HepG2 (cell line): ENCODE data around the gene SRSF2. TPM values are rescaled to one million over a fixed set of nuclear protein-coding genes. Genes with fewer than 3 reads are reported as not detected.
A peak's percentile ranks its signal among the peaks of the same experiment; 100 is the strongest.

Experiments used
- ARNTL ChIP-seq: sonication (generic); formaldehyde crosslinking; IDR thresholded peaks from 2 replicates; pipeline ENCODE4 v1.4.0; 2020; ENCODE audit warnings: mild to moderate bottlenecking, missing genetic modification reagents
- ATRX ChIP-seq: sonication (generic); formaldehyde crosslinking; IDR thresholded peaks from 2 replicates; pipeline ENCODE4 v1.4.0; 2020; ENCODE audit warnings: missing genetic modification reagents, borderline replicate concordance
- CEBPZ ChIP-seq: IDR thresholded peaks from 2 replicates; pipeline ENCODE4 v1.6.1; 2012; ENCODE audit warnings: low read length, improper control_type of control experiment
- EED ChIP-seq: sonication (generic); formaldehyde crosslinking; IDR thresholded peaks from 2 replicates; pipeline ENCODE4 v1.5.0; 2020; ENCODE audit warnings: mild to moderate bottlenecking, missing genetic modification reagents
- ELF1 ChIP-seq: sonication (generic); formaldehyde crosslinking; IDR thresholded peaks from 2 replicates; pipeline ENCODE4 v1.4.0; 2020; ENCODE audit warnings: missing genetic modification reagents
- FOXK2 ChIP-seq: fragments of 450-650 bp; IDR thresholded peaks from 2 replicates; pipeline ENCODE4 v1.6.1; 2016
- GATA4 ChIP-seq: sonication (generic); IDR thresholded peaks from 2 replicates; pipeline ENCODE4 v1.6.1; 2016; ENCODE audit warnings: antibody characterized with exemption, low read depth, borderline replicate concordance
- MIER2 ChIP-seq: IDR thresholded peaks from 2 replicates; pipeline ENCODE4 v1.6.1; 2016; ENCODE audit warnings: missing biosample characterization, missing genetic modification reagents
- NFIC ChIP-seq: IDR thresholded peaks from 2 replicates; pipeline ENCODE4 v1.6.1; 2012; ENCODE audit warnings: mild to moderate bottlenecking, low read length, inconsistent platforms
- PLSCR1 ChIP-seq: sonication (generic); formaldehyde crosslinking; IDR thresholded peaks from 2 replicates; pipeline ENCODE4 v1.5.0; 2020; ENCODE audit warnings: missing genetic modification reagents, mild to moderate bottlenecking, borderline replicate concordance
- RAD51 ChIP-seq: fragments of 450-650 bp; IDR thresholded peaks from 2 replicates; pipeline ENCODE4 v1.6.1; 2016; ENCODE audit warnings: borderline replicate concordance
- RBM22 ChIP-seq: fragments of 200-400 bp; formaldehyde crosslinking; optimal IDR thresholded peaks from 2 replicates; pipeline ENCODE3; 2017; ENCODE audit warnings: mild to moderate bottlenecking, low read length, moderate library complexity
- RFX5 ChIP-seq: IDR thresholded peaks from 2 replicates; pipeline ENCODE4 v1.6.1; 2011; ENCODE audit warnings: low read depth, low read length, improper control_type of control experiment
- SAFB2 ChIP-seq: sonication (generic); formaldehyde crosslinking; IDR thresholded peaks from 2 replicates; pipeline ENCODE4 v1.5.1; 2020; ENCODE audit warnings: missing genetic modification reagents, low read depth, mild to moderate bottlenecking, borderline replicate concordance
- SIX1 ChIP-seq: sonication (generic); formaldehyde crosslinking; IDR thresholded peaks from 2 replicates; pipeline ENCODE4 v1.4.0; 2020; ENCODE audit warnings: missing genetic modification reagents, borderline replicate concordance
- SPEN ChIP-seq: sonication (generic); formaldehyde crosslinking; IDR thresholded peaks from 2 replicates; pipeline ENCODE4 v1.5.1; 2020; ENCODE audit warnings: low read depth, mild to moderate bottlenecking, missing genetic modification reagents
- STAG1 ChIP-seq: sonication (generic); formaldehyde crosslinking; IDR thresholded peaks from 2 replicates; pipeline ENCODE4 v1.4.0; 2020; ENCODE audit warnings: missing genetic modification reagents
- TBX2 ChIP-seq: sonication (generic); formaldehyde crosslinking; IDR thresholded peaks from 2 replicates; pipeline ENCODE4 v1.5.0; 2020; ENCODE audit warnings: missing genetic modification reagents, mild to moderate bottlenecking, borderline replicate concordance
- THAP11 ChIP-seq: IDR thresholded peaks from 2 replicates; pipeline ENCODE4 v1.6.1; 2016; ENCODE audit warnings: missing biosample characterization, missing genetic modification reagents
- TOE1 ChIP-seq: sonication (generic); formaldehyde crosslinking; IDR thresholded peaks from 2 replicates; pipeline ENCODE4 v1.4.0; 2020; ENCODE audit warnings: mild to moderate bottlenecking, missing genetic modification reagents
- ZBTB7B ChIP-seq: sonication (generic); formaldehyde crosslinking; IDR thresholded peaks from 2 replicates; pipeline ENCODE4 v1.4.0; 2020; ENCODE audit warnings: missing genetic modification reagents
- ZFP90 ChIP-seq: sonication (generic); formaldehyde crosslinking; IDR thresholded peaks from 2 replicates; pipeline ENCODE4 v1.8.0; 2022; ENCODE audit warnings: missing genetic modification reagents, mild to moderate bottlenecking, inconsistent platforms, borderline replicate concordance
- ZNF180 ChIP-seq: sonication (generic); formaldehyde crosslinking; IDR thresholded peaks from 2 replicates; pipeline ENCODE4 v1.4.0; 2020; ENCODE audit warnings: low read depth, missing genetic modification reagents, borderline replicate concordance
- ZNF33B ChIP-seq: sonication (generic); formaldehyde crosslinking; IDR thresholded peaks from 2 replicates; pipeline ENCODE4 v1.5.1; 2020; ENCODE audit warnings: mild to moderate bottlenecking, missing genetic modification reagents
- ZNF367 ChIP-seq: sonication (generic); formaldehyde crosslinking; IDR thresholded peaks from 2 replicates; pipeline ENCODE4 v1.4.0; 2020; ENCODE audit warnings: missing genetic modification reagents, borderline replicate concordance
- ZNF543 ChIP-seq: sonication (generic); formaldehyde crosslinking; IDR thresholded peaks from 2 replicates; pipeline ENCODE4 v1.4.0; 2020; ENCODE audit warnings: mild to moderate bottlenecking, missing genetic modification reagents
- ZNF652 ChIP-seq: IDR thresholded peaks from 2 replicates; pipeline ENCODE4 v1.6.1; 2016; ENCODE audit warnings: low read depth, borderline replicate concordance
- ZNF83 ChIP-seq: sonication (generic); formaldehyde crosslinking; IDR thresholded peaks from 2 replicates; pipeline ENCODE4 v1.4.0; 2020; ENCODE audit warnings: missing genetic modification reagents, mild to moderate bottlenecking, borderline replicate concordance
- polyA plus RNA-seq, 8 experiments: library from polyadenylated mRNA; depleted of rRNA in 3 of 8; stranded (reverse) in 7 of 8; unstranded in 1 of 8; fragments of >200 nt; fragmentation: Illumina TruSeq in 4 of 8; extraction: Trizol in 4 of 8; gene quantifications; 2 replicates each; pipeline versions ENCODE4 v1.2.1 to v1.2.3, GENCODE V29; 2011 to 2016; ENCODE audit warnings: low read depth in 4 of 8, missing spikeins in 1 of 8, mixed read lengths in 1 of 8; ENCODE audit not compliant: insufficient read depth in 1 of 8
- total RNA-seq, 5 experiments: library from RNA; depleted of rRNA; stranded (reverse); fragments of >200 nt; fragmentation: Illumina TruSeq; extraction: Trizol; gene quantifications; 2 replicates each; pipeline ENCODE4 v1.2.3, GENCODE V29; 2016; ENCODE audit warnings: low read depth in 1 of 5
- TF ChIP-seq, protein P1 (sequence below): sonication (generic); formaldehyde crosslinking; IDR thresholded peaks from 2 replicates; pipeline ENCODE4 v1.5.1; 2020; ENCODE audit warnings: missing genetic modification reagents, mild to moderate bottlenecking, borderline replicate concordance

The SRSF2 gene
- total and polyA plus RNA-seq, 2 of the 13 experiments (the other 11 are each of a cell fraction or from before 2014, with no cell fraction given), result 306 to 319 TPM

- TF ChIP-seq, protein P1, sequence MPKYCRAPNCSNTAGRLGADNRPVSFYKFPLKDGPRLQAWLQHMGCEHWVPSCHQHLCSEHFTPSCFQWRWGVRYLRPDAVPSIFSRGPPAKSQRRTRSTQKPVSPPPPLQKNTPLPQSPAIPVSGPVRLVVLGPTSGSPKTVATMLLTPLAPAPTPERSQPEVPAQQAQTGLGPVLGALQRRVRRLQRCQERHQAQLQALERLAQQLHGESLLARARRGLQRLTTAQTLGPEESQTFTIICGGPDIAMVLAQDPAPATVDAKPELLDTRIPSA, result no peak
- TF ChIP-seq SAFB2 (no peak), ZNF83 (no peak), ATRX (CRISPR knock-in tag) (no peak), ZNF543 (CRISPR knock-in tag) (no peak), RAD51 (no peak), MIER2 (no peak), ZNF652 (CRISPR knock-in tag) (no peak), EED (CRISPR knock-in tag) (no peak), GATA4 (no peak), RFX5 (no peak), CEBPZ (no peak), NFIC (no peak), FOXK2 (no peak), THAP11 (CRISPR knock-in tag) (0 out of 2 replicates have a peak, but pooled peaks have one; percentile 13), ZBTB7B (peak; percentile 67; the same call in 1 of the 2 replicates), STAG1 (CRISPR knock-in tag) (no peak), TOE1 (CRISPR knock-in tag) (no peak), SPEN (CRISPR knock-in tag) (peak; percentile 60; the same call in 1 of the 2 replicates), ZNF33B (no peak), ZNF180 (CRISPR knock-in tag) (no peak), ELF1 (no peak), SIX1 (CRISPR knock-in tag) (no peak), PLSCR1 (no peak), RBM22 (no peak), ZNF367 (CRISPR knock-in tag) (no peak), ARNTL (CRISPR knock-in tag) (no peak), TBX2 (peak; percentile 65; the same call in 1 of the 2 replicates), ZFP90 (peak; percentile 71; the same call in 1 of the 2 replicates)
Observed at GRCh38 chr17:76710863-76711611, 26.1 kb downstream of the SRSF2 start, which contains the start of gene MXRA7 (continued).
